SK-N-SH (cell line): ENCODE measurements around the gene PMM2. TPM values are rescaled to one million over a fixed set of nuclear protein-coding genes. Genes with fewer than 3 reads are reported as not detected.
A peak's percentile ranks its signal among the peaks of the same experiment; 100 is the strongest.

ENCODE experiments used
- CTCF ChIA-PET: fragments of 300-600, 350-600 bp; formaldehyde crosslinking; extraction: SDS; loops from one replicate; lab custom pipeline; 2021; lab: Yijun Ruan, JAX
- POLR2A ChIA-PET: fragments of 350-600 bp; sonication (Branson Sonifier 250); formaldehyde crosslinking; extraction: SDS; loops from one replicate; lab custom pipeline; 2020; ENCODE audit warnings: antibody characterized with exemption, inconsistent platforms; lab: Yijun Ruan, JAX
- DNase-seq: peaks from one replicate; pipeline ENCODE4 v3.0.0; 2012
- H2AFZ ChIP-seq: fragments of 200-600 bp; sonication (generic); 2 replicates; pipeline ENCODE4 v1.8.1; 2016; ENCODE audit warnings: antibody characterized with exemption, mild to moderate bottlenecking, low read depth
- H3F3A ChIP-seq: fragments of 200-600 bp; sonication (generic); replicated peaks from 2 replicates; pipeline ENCODE3; 2016; ENCODE audit warnings: antibody characterized with exemption, mild to moderate bottlenecking; ENCODE audit not compliant: insufficient read depth
- H3K27ac ChIP-seq, 2 experiments: fragments of 200-500 bp in 1 of 2; fragments of 200-600 bp in 1 of 2; sonication (Bioruptor generic) in 1 of 2; sonication (generic), shearing (Covaris generic) in 1 of 2; 2 replicates each; pipeline versions ENCODE4 v1.5.1 to v1.6.1; 2014 to 2016; ENCODE audit warnings: low read depth in 2 of 2, inconsistent platforms in 1 of 2, low read length in 1 of 2, mild to moderate bottlenecking in 1 of 2, mixed read lengths in 1 of 2
- H3K27me3 ChIP-seq: fragments of 200-600 bp; sonication (generic), shearing (Covaris generic); 2 replicates; pipeline ENCODE4 v1.6.1; 2016; ENCODE audit warnings: mixed run types; ENCODE audit not compliant: insufficient read depth
- H3K36me3 ChIP-seq, 2 experiments: fragments of 200-500 bp in 1 of 2; fragments of 200-600 bp in 1 of 2; sonication (Bioruptor generic) in 1 of 2; sonication (generic) in 1 of 2; replicated peaks in 1 of 2; 2 replicates each; pipeline versions ENCODE3 to v1.5.1; 2014 to 2016; ENCODE audit warnings: low read length in 1 of 2, mild to moderate bottlenecking in 1 of 2; ENCODE audit not compliant: insufficient read depth in 2 of 2, control insufficient read depth in 1 of 2
- H3K4me1 ChIP-seq, 2 experiments: fragments of 200-500 bp in 1 of 2; fragments of 200-600 bp in 1 of 2; sonication (Bioruptor generic) in 1 of 2; sonication (generic), shearing (Covaris generic) in 1 of 2; 2 replicates each; pipeline versions ENCODE4 v1.5.1 to v1.6.1; 2014 to 2016; ENCODE audit warnings: low read depth in 1 of 2, low read length in 1 of 2, mixed run types in 1 of 2; ENCODE audit not compliant: insufficient read depth in 2 of 2, control insufficient read depth in 1 of 2
- H3K4me2 ChIP-seq: fragments of 200-600 bp; sonication (generic), shearing (Covaris generic); 2 replicates; pipeline ENCODE4 v1.6.1; 2017; ENCODE audit warnings: mixed run types
- H3K4me3 ChIP-seq, 2 experiments: fragments of 200-500 bp in 1 of 2; fragments of 200-600 bp in 1 of 2; sonication (Bioruptor generic) in 1 of 2; sonication (generic), shearing (Covaris generic) in 1 of 2; 2 replicates each; pipeline versions ENCODE4 v1.5.1 to v1.8.1; 2014 to 2016; ENCODE audit warnings: low read depth in 2 of 2, inconsistent platforms in 1 of 2, low read length in 1 of 2, mild to moderate bottlenecking in 1 of 2, mixed read lengths in 1 of 2, moderate library complexity in 1 of 2
- H3K79me2 ChIP-seq: fragments of 200-600 bp; sonication (generic); 2 replicates; pipeline ENCODE4 v1.8.1; 2017; ENCODE audit warnings: mild to moderate bottlenecking; ENCODE audit not compliant: insufficient read depth
- H3K9ac ChIP-seq: fragments of 200-600 bp; sonication (generic); 2 replicates; pipeline ENCODE4 v1.6.1; 2017; ENCODE audit warnings: mixed run types
- H3K9me2 ChIP-seq: fragments of 200-600 bp; sonication (generic); 2 replicates; pipeline ENCODE4 v1.6.1; 2017; ENCODE audit warnings: mixed run types
- H3K9me3 ChIP-seq: fragments of 200-600 bp; sonication (generic); 2 replicates; pipeline ENCODE4 v1.6.1; 2017; ENCODE audit warnings: mixed run types, mild to moderate bottlenecking, moderate library complexity
- H4K20me1 ChIP-seq: fragments of 200-600 bp; sonication (generic); 2 replicates; pipeline ENCODE4 v1.6.1; 2017; ENCODE audit warnings: mild to moderate bottlenecking, mixed run types; ENCODE audit not compliant: insufficient read depth
- CHD2 ChIP-seq: fragments of 150-350 bp; IDR thresholded peaks from 2 replicates; pipeline ENCODE4 v1.6.1; 2018; ENCODE audit warnings: low read length; ENCODE audit not compliant: partially characterized antibody
- FOXM1 ChIP-seq: IDR thresholded peaks from 2 replicates; pipeline ENCODE4 v1.4.0; 2012; ENCODE audit warnings: low read depth, mild to moderate bottlenecking
- GATA2 ChIP-seq: sonication (generic); formaldehyde crosslinking; IDR thresholded peaks from 2 replicates; pipeline ENCODE4 v1.5.0; 2020; ENCODE audit warnings: mild to moderate bottlenecking, missing genetic modification reagents
- IRF3 ChIP-seq: fragments of 150-350 bp; IDR thresholded peaks from 2 replicates; pipeline ENCODE4 v1.6.1; 2016; ENCODE audit warnings: mild to moderate bottlenecking, low read depth, low read length
- MEF2A ChIP-seq: IDR thresholded peaks from 2 replicates; pipeline ENCODE4 v1.4.0; 2012; ENCODE audit warnings: low read depth, borderline replicate concordance
- RCOR1 ChIP-seq: fragments of 150-350 bp; IDR thresholded peaks from 2 replicates; pipeline ENCODE4 v1.6.1; 2017; ENCODE audit warnings: antibody characterized with exemption, low read length
- REST ChIP-seq: IDR thresholded peaks from 2 replicates; pipeline ENCODE4 v1.6.1; 2012; ENCODE audit warnings: mild to moderate bottlenecking, low read depth, low read length, moderate library complexity
- USF1 ChIP-seq: IDR thresholded peaks from 2 replicates; pipeline ENCODE4 v1.4.0; 2012; ENCODE audit warnings: low read depth, borderline replicate concordance
- ZBTB33 ChIP-seq: IDR thresholded peaks from 2 replicates; pipeline ENCODE4 v1.4.0; 2012; ENCODE audit warnings: low read depth, borderline replicate concordance
- WGBS: methylation state at CpG from one replicate; pipeline ENCODE4 v1.1.6; 2017; ENCODE audit warnings: low lambda C conversion rate; 5-methylcytosine and 5-hydroxymethylcytosine counted together
- polyA plus RNA-seq, 3 experiments: library from polyadenylated mRNA; depleted of rRNA; stranded (reverse); fragments of >200 nt; gene quantifications; 2 replicates each; pipeline ENCODE4 v1.2.3, GENCODE V29; 2012

Gene PMM2
- polyA plus RNA-seq, 1 of the 3 experiments (the other 2 are of a cell fraction): 24.3 TPM

GRCh38 chr16:8862309-8863130 is 64.9 kb downstream of the PMM2 start:
- H3K27ac ChIP-seq: no peak overlapping the region
- no peak for DNase-seq
- ChIA-PET CTCF (interaction anchor here (1.0 to 1.6 kb wide), 4 partner anchors 10 to 207 kb away, joined by 3 to 7 read pairs (median 3); no protein-coding TSS in a partner anchor), POLR2A (interaction anchor here (1.0 to 1.1 kb wide), 3 partner anchors 10 to 59 kb away, joined by 3 to 6 read pairs (median 3); no protein-coding TSS in a partner anchor)
- H4K20me1 ChIP-seq: peaks cover 65% of the 10 kb centered on the region
- peaks cover 94% of the 10 kb centered on the region for H3K79me2 ChIP-seq
- H3K9me3 ChIP-seq: no peaks in the 10 kb centered on the region
- H3K36me3 ChIP-seq: peaks cover 0 to 9% of the 10 kb centered on the region in 2 experiments
- H3K4me1 ChIP-seq: peaks cover 25 to 33% of the 10 kb centered on the region in 2 experiments; a peak in 2 of 4 replicates
- no peaks in the 10 kb centered on the region for H3F3A ChIP-seq
- WGBS: 94% methylated on average over 14 of the region's 14 CpGs
- H2AFZ ChIP-seq: no peak overlapping the region
- no peak overlapping the region for H3K9ac ChIP-seq
- no peaks in the 10 kb centered on the region for H3K9me2 ChIP-seq
- TF ChIP-seq FOXM1 (no peak), MEF2A (no peak), GATA2 (CRISPR knock-in tag) (no peak), CHD2 (peak; percentile 8), REST (no peak), RCOR1 (no peak), IRF3 (no peak), USF1 (no peak), ZBTB33 (no peak)
- TF ChIP-seq, all 33 proteins: peak for 1
- no peak overlapping the region for H3K4me3 ChIP-seq
- H3K4me2 ChIP-seq: no peak overlapping the region
- H3K27me3 ChIP-seq: no peaks in the 10 kb centered on the region
